K562 (cell line): ENCODE measurements around the gene L3MBTL3. TPM values are rescaled to one million over a fixed set of nuclear protein-coding genes. Genes with fewer than 3 reads are reported as not detected.

Experiments used
- ATAC-seq: fragments of 200-7000 bp; cut with Tn5 transposase; 3 replicates; pipeline ENCODE4 v1.9.1; 2020; ENCODE audit warnings: moderate library complexity
- BruUV-seq: library from RNA; stranded (reverse); fragments of 400-500 nt; replicated peaks from 2 replicates; lab custom pipeline; 2021; lab: Mats Ljungman, UMichigan
- CTCF ChIA-PET: fragments of 300-600 bp; formaldehyde crosslinking; extraction: SDS; loops from one replicate; lab custom pipeline; 2021; ENCODE audit warnings: low intra/inter-chr PET ratio; lab: Yijun Ruan, JAX
- POLR2A ChIA-PET: fragments of 300-600, 350-650 bp; sonication (Branson Sonifier 250); formaldehyde crosslinking; extraction: SDS; loops from one replicate; lab custom pipeline; 2021; ENCODE audit warnings: antibody characterized with exemption, inconsistent platforms; lab: Yijun Ruan, JAX
- DNase-seq, 4 experiments: peaks; one replicate each; pipeline versions ENCODE4 v3.0.0 to v3.0.0-alpha.2; 2011 to 2018; ENCODE audit warnings: low spot score in 3 of 4, mixed read lengths in 3 of 4; ENCODE audit errors: extremely low read depth in 1 of 4
- FAIRE-seq: peaks from 2 replicates; lab custom pipeline; 2011; peaks lifted over from hg19 to GRCh38; lab: Jason Lieb, UNC
- H2AFZ ChIP-seq: 2 replicates; pipeline ENCODE4 v1.6.0; 2011; ENCODE audit warnings: low read depth, low read length, control low read depth, inconsistent platforms
- H3K27ac ChIP-seq: fragments of 200-600 bp; 3 replicates; pipeline ENCODE4 v1.8.0; 2011; ENCODE audit warnings: low read depth, mild to moderate bottlenecking, control low read depth, inconsistent platforms, low read length, moderate library complexity, mixed read lengths; ENCODE audit errors: extremely low read depth
- H3K27me3 ChIP-seq, 2 experiments: fragments of 300-600 bp in 1 of 2; 2 replicates in 1 of 2; 3 replicates in 1 of 2; pipeline versions ENCODE4 v1.6.0 to v1.8.0; 2011; ENCODE audit warnings: inconsistent platforms in 2 of 2, low read length in 2 of 2, mild to moderate bottlenecking in 1 of 2, mixed read lengths in 1 of 2, moderate library complexity in 1 of 2; ENCODE audit not compliant: control insufficient read depth in 2 of 2, insufficient read depth in 2 of 2
- H3K36me3 ChIP-seq: fragments of 300-600 bp; 3 replicates; pipeline ENCODE4 v1.8.0; 2011; ENCODE audit warnings: mild to moderate bottlenecking, low read length, inconsistent platforms; ENCODE audit not compliant: control insufficient read depth, insufficient read depth
- H3K4me1 ChIP-seq, 2 experiments: fragments of 200-600 bp in 1 of 2; replicated peaks in 1 of 2; 2 replicates in 1 of 2; 3 replicates in 1 of 2; pipeline versions ENCODE4 v1.5.1 to v1.8.0; 2011; ENCODE audit warnings: inconsistent platforms in 2 of 2, low read length in 2 of 2, mild to moderate bottlenecking in 1 of 2, mixed read lengths in 1 of 2, moderate library complexity in 1 of 2; ENCODE audit not compliant: control insufficient read depth in 2 of 2, insufficient read depth in 2 of 2
- H3K4me2 ChIP-seq: 2 replicates; pipeline ENCODE4 v1.6.1; 2011; ENCODE audit warnings: low read length, control low read depth, inconsistent platforms, mixed read lengths; ENCODE audit not compliant: insufficient read depth
- H3K4me3 ChIP-seq: fragments of 200-600 bp; sonication (generic), shearing (Covaris generic); 2 replicates; pipeline ENCODE4 v1.5.1; 2016; ENCODE audit warnings: control low read depth, inconsistent platforms
- H3K79me2 ChIP-seq: fragments of 200-600 bp; 3 replicates; pipeline ENCODE4 v1.8.0; 2011; ENCODE audit warnings: low read length, inconsistent platforms; ENCODE audit not compliant: control insufficient read depth, insufficient read depth
- H3K9ac ChIP-seq, 2 experiments: 2 replicates each; pipeline versions ENCODE4 v1.6.0 to v1.6.1; 2011; ENCODE audit warnings: low read depth in 2 of 2, low read length in 2 of 2, control low read depth in 1 of 2, inconsistent platforms in 1 of 2, mild to moderate bottlenecking in 1 of 2, mixed read lengths in 1 of 2; ENCODE audit not compliant: insufficient read depth in 1 of 2
- H3K9me1 ChIP-seq: one replicate; pipeline ENCODE4 v1.6.0; 2011; ENCODE audit warnings: inconsistent platforms, mild to moderate bottlenecking, low read length, moderate library complexity; ENCODE audit not compliant: control insufficient read depth, insufficient read depth
- H3K9me3 ChIP-seq: replicated peaks from 2 replicates; pipeline ENCODE4 v1.5.1; 2011; ENCODE audit warnings: low read depth, low read length, inconsistent platforms; ENCODE audit not compliant: control insufficient read depth, insufficient read depth
- H4K20me1 ChIP-seq: replicated peaks from 2 replicates; pipeline ENCODE4 v1.6.1; 2011; ENCODE audit warnings: low read length, inconsistent platforms, mixed read lengths; ENCODE audit not compliant: control insufficient read depth, insufficient read depth
- ATF6 ChIP-seq: sonication (generic); formaldehyde crosslinking; IDR thresholded peaks from 2 replicates; pipeline ENCODE4 v1.4.0; 2020; ENCODE audit warnings: mild to moderate bottlenecking, missing genetic modification reagents
- BCOR ChIP-seq: fragments of 450-650 bp; IDR thresholded peaks from 2 replicates; pipeline ENCODE4 v1.6.1; 2016
- E2F4 ChIP-seq: sonication (generic); formaldehyde crosslinking; IDR thresholded peaks from 2 replicates; pipeline ENCODE4 v1.8.0; 2022; ENCODE audit warnings: mild to moderate bottlenecking, low read depth, missing genetic modification reagents
- ELK3 ChIP-seq: fragments of 450-650 bp; formaldehyde crosslinking; IDR thresholded peaks from 2 replicates; pipeline ENCODE4 v1.4.0; 2020; ENCODE audit warnings: mild to moderate bottlenecking
- ESRRA ChIP-seq: fragments of 450-650 bp; IDR thresholded peaks from 2 replicates; pipeline ENCODE4 v1.6.1; 2014; ENCODE audit warnings: low read depth, mild to moderate bottlenecking, moderate library complexity, borderline replicate concordance
- GATAD2A ChIP-seq: fragments of 450-650 bp; IDR thresholded peaks from 2 replicates; pipeline ENCODE4 v1.6.1; 2017
- SP1 ChIP-seq: sonication (generic); formaldehyde crosslinking; IDR thresholded peaks from 2 replicates; pipeline ENCODE4 v1.8.1; 2022; ENCODE audit warnings: mild to moderate bottlenecking, missing genetic modification reagents
- ZBTB1 ChIP-seq: sonication (generic); formaldehyde crosslinking; IDR thresholded peaks from 2 replicates; pipeline ENCODE4 v1.8.1; 2023; ENCODE audit warnings: missing genetic modification reagents, low read depth, mild to moderate bottlenecking, borderline replicate concordance
- whole genome bisulfite sequencing: fragments of 100-300 bp; shearing (Covaris generic); methylation state at CpG from one replicate; pipeline ENCODE4 v1.1.6; 2016; ENCODE audit warnings: low coverage, mixed read lengths; ENCODE audit not compliant: insufficient coverage; ENCODE audit errors: missing lambda C conversion rate; 5-methylcytosine and 5-hydroxymethylcytosine counted together
- in situ Hi-C: fragments of 300-500 bp; cut with MboI; formaldehyde crosslinking; loops from 4 replicates; pipeline ENCODE4 v1.15.0; 2018; ENCODE audit warnings: inconsistent platforms, mixed read lengths
- intact Hi-C: fragments of 100-400 bp; cut with micrococcal nuclease; formaldehyde crosslinking; loops from 2 replicates; pipeline ENCODE4 v1.14.2; 2022
- polyA plus RNA-seq, 8 experiments: library from polyadenylated mRNA; depleted of rRNA in 4 of 8; stranded (reverse) in 5 of 8; unstranded in 3 of 8; fragments of >200 nt; fragmentation: Nextera tagmentation in 2 of 8; fragmentation: Illumina TruSeq in 1 of 8; extraction: Ambion mirVana in 2 of 8; extraction: Trizol in 1 of 8; gene quantifications; 2 replicates each; pipeline versions ENCODE4 v1.2.1 to v1.2.3, GENCODE V29; 2011 to 2014; ENCODE audit warnings: inconsistent platforms in 1 of 8, missing spikeins in 1 of 8
- total RNA-seq, 7 experiments: library from RNA; depleted of rRNA in 6 of 7; stranded (reverse); fragments of >200 nt in 6 of 7; fragmentation: Illumina TruSeq in 2 of 7; extraction: Trizol in 2 of 7; gene quantifications; 2 replicates each; pipeline versions ENCODE4 v1.2.1 to v1.2.3, GENCODE V29; 2011 to 2021; ENCODE audit warnings: low replicate concordance in 1 of 7

Gene L3MBTL3
- total and polyA plus RNA-seq, 9 of the 15 experiments (the other 6 are each of a cell fraction or from before 2014, with no cell fraction given) = 0.83 to 6.9 (median 5.4) TPM

DNA sequence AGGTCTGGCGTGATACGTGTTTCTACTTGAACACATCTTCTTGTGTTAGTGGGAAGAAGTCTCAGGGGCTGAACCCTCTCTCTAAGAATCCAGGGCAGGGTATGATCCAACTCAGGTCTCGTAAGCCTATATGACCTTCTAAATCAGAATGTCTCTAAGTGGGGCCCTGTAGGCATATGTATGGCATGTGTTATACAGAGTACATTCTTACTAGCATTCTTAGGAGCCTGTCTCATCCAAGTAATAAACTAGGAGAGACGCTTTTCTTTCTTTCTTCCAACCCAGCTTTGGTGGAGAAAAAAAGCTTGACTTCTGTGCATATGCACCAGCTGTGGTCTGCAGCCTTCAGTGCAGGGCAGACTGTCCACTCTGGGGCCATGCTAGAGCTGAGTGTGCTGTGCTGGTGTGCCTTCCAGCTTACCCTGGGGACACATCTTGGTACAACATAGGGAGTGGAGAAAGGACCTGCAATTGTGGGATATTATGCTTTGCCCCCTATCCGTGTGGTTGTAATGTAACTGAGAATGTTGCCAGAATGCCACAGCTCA lies 47.3 kb downstream of the L3MBTL3 start:
- Histone ChIP-seq H3K9me1 (no peaks in the 10 kb centered on the region), H3K36me3 (no peaks in the 10 kb centered on the region; the same call in 2 of the 3 replicates), H3K9me3 (no peaks in the 10 kb centered on the region), H3K79me2 (no peaks in the 10 kb centered on the region), H3K4me2 (no peak overlapping the region), H3K4me1 (no peaks in the 10 kb centered on the region), H4K20me1 (no peaks in the 10 kb centered on the region), H3K4me3 (no peak overlapping the region), H3K27ac (no peak overlapping the region), H3K27me3 (no peaks in the 10 kb centered on the region), H2AFZ (no peak overlapping the region), H3K9ac (no peak overlapping the region)
- WGBS = 46% methylated on average over 5 of the region's 5 CpGs
- TF ChIP-seq ELK3 (CRISPR knock-in tag) = no peak
- no peak for TF ChIP-seq BCOR
- TF ChIP-seq ESRRA = no peak
- TF ChIP-seq GATAD2A = no peak
- TF ChIP-seq ATF6 (CRISPR knock-in tag) = no peak
- TF ChIP-seq SP1 (CRISPR knock-in tag) = no peak
- no peak for TF ChIP-seq ZBTB1 (CRISPR knock-in tag)
- no peak for TF ChIP-seq E2F4 (CRISPR knock-in tag)
- DNase-seq = no peak
- intact Hi-C loops (no loop called here), in situ Hi-C loops (no loop called here)
- ATAC-seq = peak; percentile 46; the same call in 2 of the 3 replicates
- no TSS peak for BruUV-seq
- no peak for FAIRE-seq
- ChIA-PET POLR2A (no interaction called here), CTCF (no interaction called here)
